DMS53 treated with DMSO at 0.1 percent for 48 hours (cell line): Measurements from ENCODE around the gene HLA-DOB.

Experiments used
- DNase-seq: peaks from one replicate; lab custom pipeline; 2025; ENCODE audit not compliant: unreplicated experiment; lab: John Stamatoyannopoulos, UW

HLA-DOB gene

DNA sequence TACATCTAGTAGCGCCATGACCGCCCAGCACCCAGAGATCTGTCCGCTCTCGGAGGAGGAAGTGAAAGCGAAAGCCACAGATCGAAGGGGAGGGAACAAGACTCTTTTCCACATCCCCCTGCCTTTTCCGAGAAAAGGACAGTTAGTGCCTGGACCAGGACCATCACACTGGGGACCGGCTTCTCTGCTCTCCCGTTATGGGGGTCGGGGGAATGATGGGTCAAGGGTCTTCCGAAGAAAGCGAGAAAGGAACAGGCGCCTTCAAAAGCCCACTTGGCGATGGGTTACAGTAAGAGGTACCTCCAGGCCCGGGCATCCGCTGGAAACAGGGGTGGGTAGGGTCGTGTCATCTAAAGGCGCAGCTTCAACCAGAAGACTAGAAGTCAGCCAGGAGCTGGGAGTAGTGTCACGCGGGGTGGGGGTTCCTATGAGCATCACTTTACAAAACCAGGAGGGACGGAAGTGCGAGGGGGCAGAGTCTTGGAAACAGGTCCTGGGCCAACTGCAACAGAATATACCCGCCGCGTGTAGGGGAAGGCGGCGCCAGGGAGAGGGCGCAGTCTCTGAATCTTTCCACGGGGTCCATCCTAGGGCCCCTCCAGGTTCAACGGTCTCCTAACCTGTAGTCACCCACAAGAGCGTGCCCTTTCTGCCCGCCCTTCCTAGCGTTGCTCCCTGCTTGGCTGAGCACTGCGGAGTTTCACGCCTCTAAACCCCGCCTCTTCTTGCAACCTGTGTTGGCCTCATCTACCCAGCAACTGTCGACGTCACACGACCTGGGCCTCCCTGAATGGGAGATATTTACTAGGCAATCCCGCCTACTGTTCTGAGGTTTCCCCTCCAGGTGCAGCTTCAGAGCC, 27.4 kb upstream of the HLA-DOB start, which contains the start of gene PSMB8:
TSS of gene PSMB8 (minus strand) at position 69 of the 860 bp plus-strand sequence. CDS start at position 18, 51 bp downstream.
- peak; percentile 98 for DNase-seq

DNA sequence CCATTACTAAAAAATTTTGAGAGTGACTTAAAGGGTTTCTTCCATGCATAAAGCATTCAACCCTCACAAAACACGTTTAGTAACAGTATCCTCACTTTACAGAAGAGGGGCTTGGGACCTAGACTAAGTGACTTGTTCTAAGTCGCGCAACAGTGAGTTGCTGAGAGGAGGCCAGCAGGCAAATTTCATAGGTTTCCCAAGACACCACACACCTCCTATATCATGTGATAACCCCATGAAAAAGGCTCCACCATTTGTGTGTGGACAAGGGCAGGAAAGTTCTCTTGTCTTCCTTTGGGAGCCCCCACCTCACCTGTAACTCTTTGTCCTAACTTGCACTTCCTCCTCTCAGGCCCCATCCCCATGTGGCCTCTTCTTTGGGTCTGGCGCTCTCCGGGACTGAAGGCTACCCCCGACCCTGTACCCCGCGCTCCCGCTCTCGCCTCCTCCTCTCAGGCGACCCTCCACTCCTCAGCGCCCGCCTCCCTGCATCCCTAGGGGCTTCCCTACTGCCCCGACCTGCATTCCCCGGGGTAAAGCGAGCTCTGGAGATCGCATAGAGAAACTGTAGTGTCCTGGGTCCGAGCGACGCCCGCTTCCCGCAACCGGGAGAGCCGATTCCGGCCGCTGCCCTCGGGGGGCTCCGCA, 26.7 kb upstream of the HLA-DOB start:
- peak; percentile 5 for DNase-seq

DNA sequence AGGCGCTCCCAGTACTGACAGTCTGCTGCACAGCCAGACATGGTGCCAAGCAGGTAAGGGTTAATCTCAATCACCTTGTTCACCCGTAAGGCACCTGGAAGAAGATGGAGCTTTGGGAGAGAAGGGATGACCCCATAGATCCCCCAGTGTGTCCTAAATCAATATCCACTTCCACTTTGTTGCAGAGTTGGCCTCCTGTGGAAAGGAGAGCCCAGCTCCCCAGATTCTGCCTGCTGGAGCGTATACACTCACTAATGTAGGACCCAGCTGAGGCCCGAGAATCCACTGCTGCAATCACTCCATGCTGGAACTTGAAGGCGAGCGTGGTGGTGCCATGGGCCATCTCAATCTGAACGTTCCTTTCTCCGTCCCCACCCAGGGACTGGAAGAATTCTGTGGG, 25.9 kb upstream of the HLA-DOB start:
- no peak for DNase-seq

DNA sequence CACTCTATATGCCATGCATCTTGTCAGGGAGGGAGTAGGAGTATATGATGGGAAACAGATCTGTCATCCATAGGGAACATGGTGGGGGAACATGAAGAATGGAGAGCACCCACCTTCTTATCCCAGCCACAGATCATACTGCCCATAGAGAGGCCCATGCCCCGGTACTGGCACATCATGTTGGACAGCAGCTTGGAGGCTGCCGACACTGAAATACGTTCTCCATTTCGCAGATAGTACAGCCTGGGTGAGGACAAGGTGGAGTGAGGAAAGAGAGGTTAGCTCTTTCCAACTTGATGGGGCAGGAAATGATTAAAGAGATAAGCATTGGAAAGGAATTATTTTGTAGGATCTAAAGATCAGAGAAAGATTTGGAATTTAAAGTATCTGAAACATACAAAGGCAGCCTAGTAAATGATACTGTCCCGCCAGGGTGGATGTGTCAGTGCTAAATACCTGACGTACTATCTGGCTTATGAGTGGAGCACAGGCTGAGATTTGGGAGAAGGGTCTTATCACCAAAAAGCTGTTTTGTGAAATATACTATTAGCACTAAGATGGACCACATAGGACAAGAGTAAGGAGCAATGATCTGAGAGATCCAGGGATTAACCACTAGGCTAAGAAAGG, 25.3 kb upstream of the HLA-DOB start:
- DNase-seq, result no peak

DNA sequence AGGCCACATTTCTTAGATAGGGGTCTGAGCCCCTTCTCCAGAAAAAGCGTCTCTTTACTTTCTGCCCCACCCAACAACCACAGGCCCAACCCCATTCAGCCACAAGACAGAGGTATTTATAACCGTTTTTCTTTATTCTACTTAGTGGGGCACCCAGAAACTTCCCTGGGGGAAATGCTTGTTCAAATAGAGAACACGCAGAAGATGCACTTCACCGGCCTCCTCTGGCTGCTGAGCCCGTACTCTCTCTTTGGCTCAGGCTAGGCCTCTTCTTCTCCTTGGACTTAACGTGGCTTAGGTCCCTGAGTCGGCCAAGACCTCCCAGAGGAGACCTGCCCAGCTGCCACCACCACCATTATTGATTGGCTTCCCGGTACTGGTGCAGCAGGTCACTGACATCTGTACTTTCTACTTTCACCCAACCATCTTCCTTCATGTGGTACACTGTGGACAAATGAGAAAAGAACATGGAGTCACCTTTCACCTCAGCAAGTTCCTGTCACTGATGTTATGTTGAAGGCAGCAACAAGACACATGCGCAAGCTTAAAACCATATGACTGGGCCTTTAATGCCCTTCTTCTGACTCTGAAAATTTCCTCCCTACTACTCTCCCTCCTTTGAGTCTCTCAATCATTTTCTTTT, 23.9 kb upstream of the HLA-DOB start:
- no peak for DNase-seq

DNA sequence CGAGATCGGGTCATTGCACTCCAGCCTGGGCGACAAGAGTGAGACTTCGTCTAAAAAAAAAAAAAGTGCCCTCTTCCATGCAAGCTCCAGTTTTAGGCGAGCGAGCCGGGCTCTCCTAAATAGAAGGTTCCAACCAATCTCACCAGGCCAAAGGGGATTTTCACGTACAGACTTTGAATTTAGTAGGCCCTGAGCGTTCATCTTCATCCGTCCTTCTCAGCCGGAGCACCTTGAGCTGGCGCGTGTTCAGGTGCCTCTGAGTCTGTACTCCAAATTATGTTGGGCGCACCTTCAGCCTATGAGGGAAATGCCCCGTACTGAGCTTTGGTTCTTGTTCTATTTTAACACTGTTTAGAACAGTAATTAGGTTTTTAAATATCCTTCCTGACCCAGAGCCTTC, 22.6 kb upstream of the HLA-DOB start:
- no peak for DNase-seq

DNA sequence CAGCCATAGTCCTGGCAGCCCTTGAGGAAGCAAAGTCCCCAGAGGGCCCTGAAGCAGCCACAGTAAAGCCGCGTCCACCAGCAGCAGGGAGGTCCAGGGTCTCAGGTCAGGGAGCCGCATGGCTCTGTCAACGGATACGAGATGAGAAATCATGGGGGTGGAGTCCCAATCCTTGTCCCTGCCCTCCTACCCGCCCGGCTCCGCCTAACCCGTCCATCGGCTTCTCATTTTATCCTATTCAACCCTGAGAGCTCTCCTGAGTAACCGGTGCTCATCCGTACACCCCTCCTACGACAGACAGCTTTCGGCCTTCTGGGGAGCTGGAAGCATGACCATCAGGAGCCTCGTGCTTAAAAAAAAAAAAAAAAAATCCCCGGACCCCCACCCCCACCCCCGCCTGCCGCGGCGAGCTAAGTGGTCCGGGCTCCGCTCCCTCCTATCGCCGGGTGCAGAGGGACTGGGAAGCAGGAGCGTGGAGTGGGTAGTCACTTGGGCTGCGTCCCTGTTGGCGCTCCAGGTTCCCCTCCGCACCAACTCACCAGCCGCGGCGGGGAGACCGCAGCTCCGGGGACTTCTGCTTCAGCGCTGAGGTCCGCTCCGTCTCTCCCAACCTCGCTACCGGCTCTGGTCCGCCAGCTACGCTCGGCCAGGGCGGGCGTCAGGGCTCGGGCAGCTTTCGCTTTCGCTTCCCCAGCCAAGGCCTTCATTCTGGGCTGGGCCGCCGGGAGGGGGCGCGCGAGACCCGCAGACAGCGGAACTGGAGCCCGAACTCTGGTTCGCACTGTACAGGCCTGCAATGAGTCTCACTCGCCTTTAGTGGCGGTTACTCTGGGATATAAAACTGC, 21.5 kb upstream of the HLA-DOB start, which contains the start of gene TAP2:
TSS of gene TAP2 (minus strand) at position 626 of the 845 bp plus-strand sequence. CDS start at position 120, 506 bp downstream.
- peak; percentile 89 for DNase-seq

DNA sequence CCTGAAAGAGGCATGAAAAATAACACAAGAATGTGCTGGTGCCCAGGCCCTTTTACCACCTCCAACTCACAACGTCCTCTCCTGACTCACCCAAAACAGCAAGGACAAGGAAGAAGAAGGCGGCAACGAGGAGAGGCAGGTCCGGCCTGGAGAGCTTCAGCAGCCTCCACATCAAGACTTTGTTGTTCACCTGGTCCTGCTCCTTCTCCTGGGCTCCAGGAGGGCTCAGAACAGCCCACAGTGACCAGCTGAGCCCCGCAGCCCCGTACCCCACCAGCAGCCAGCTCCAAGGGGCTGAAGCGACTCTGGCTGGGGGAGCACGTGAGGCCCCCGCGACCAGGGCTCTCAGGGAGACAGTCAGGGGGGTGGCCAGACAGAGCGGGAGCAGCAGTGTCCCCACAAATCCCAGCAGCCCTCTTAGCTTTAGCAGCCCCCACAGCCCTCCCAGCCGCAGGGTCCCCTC, 20.9 kb upstream of the HLA-DOB start:
- no peak for DNase-seq

DNA sequence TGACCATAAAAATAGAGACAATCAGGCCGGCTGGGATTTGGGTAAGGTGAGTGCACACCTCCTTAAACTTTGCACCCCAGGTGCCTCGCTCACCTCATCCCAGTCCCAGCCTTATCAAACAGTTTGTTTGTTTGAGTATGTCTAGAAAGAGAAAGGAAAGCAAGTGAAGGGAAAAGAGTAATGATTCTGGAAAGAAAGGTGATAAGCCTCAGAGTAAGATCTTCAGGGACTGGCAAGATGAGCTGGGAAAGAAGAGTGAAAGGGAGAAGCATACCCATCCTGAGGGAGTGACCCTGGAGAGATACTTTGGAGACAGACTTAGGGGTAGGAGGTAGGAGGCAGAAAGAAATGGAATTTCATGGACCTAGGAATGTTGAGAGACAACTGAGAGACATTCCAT, 20.1 kb upstream of the HLA-DOB start:
- DNase-seq, result no peak

DNA sequence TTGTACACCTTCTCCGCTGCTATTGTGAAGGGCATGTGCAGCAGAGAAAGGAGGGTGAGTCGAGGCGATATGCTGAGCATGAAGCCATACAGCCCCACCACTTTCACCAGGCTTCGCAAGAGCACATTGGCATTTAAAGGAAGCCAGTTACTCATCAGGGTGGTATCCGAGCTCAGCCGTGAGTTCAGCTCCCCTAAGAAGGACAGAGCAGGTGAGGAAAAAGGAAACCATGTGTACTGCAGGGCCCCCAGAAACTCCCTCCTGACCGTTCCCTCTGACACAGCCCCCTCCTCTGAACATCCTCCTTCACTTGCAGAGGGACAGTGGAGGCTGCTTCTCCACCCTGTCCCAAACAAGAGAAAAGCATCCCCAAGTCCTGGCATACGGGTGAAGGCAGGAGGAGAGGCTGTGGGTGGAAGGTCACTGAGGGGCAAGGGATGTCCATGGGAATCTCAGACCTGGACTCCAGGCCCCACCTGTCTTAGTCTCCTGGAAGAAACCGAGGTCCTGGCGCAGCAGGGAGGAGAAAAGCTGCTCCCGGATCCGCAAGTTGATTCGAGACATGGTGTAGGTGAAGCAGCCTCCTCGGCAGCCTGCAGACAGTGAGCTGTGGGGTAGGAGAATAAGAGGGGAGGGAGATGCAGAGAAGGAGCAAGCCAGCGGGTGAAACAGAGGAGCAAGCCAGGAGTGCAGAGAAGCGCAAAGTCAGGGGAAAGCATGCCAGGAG, 18.5 kb upstream of the HLA-DOB start:
- DNase-seq, result no peak

DNA sequence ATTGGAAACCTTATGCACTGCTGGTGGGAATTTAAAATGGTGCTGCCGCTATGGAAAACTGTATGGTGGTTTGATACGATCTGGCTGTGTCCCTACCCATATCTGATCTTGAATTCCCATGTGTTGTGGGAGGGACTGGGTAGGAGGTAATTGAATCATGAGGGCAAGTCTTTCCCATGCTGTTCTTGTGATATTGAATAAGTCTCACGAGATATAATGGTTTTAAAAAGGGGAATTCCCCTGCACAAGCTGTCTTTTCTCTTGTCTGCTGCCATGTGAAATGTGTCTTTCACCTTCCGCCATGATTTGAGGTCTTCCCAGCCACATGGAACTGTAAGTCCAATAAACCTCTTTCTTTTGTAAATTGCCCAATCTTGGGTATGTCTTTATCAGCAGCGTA, 16.9 kb upstream of the HLA-DOB start:
- no peak for DNase-seq

DNA sequence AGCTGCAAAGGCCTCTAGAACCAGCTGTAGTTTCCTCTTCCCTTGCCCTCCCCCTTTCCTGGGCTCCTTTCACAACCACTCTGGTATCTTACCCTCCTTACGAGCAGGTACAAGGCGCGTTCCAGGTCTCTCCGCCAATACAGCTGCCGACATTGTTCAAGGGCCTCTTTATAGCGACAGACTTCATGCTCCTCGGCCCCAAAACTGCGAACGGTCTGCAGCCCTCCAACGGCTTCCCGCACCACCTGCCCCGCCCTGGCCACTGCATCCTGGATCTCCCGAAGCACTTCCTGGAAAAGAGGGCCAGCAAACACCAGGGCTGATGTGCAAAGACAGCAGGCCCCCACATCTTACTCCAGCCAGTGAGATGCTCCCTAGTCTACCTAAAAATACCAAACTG, 15.7 kb upstream of the HLA-DOB start:
- no peak for DNase-seq

DNA sequence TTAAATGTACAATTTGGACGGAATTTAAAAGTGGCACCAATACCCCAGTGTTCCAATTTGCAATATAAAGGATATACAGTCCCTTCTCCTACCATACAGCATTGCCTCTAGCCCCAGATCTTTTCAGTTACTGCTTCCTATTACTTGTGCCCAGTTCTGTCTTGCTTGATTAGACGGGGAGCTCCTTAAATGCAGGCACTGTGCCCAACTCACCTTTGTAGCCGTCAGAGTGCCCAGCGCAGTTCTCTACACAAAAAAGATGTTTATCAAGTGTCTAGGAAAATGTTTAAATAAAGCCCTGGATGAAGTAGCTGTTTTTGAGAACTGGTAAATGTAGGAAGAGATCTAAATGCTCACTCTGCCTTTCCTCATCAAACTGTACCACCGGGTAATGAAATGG, 14.1 kb upstream of the HLA-DOB start:
- no peak for DNase-seq

DNA sequence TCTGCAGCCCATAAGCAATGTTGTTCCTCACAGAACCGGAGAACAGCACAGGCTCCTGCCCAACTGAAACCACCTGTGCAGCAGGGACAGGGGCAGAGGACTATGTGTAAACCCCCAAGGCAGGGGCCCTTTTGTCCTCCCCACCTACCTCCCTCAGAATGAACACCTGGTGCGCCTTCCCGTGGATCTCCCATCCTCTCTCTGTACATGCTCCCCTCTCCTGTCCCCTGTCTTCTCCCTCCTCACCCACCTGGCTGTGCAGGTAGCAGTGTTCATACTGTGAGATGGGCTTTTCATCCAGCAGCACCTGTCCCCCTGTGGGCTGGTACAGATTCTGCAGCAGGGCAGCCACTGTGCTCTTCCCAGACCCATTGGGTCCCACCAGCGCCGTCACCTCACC, 13.2 kb upstream of the HLA-DOB start:
- DNase-seq, result no peak

DNA sequence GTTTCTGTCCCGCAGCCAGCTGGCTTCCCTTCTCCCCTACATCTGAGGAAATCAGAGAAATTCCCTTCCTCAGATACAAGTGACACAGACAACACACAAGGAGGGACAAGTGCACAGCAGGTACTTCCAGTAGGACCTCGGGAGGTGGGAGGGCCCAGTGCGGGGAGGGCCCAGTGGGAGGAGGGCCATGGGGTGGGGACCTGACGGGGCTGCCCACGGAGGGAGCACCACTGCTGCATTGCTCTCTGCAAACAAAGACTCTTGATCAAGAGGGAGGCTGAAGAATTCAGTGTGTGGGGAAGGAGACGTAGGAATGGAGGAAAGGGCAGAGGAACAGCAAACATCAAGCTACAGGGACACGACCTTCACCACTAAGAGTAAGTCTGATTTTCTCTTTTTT, 12.7 kb upstream of the HLA-DOB start:
- no peak for DNase-seq

DNA sequence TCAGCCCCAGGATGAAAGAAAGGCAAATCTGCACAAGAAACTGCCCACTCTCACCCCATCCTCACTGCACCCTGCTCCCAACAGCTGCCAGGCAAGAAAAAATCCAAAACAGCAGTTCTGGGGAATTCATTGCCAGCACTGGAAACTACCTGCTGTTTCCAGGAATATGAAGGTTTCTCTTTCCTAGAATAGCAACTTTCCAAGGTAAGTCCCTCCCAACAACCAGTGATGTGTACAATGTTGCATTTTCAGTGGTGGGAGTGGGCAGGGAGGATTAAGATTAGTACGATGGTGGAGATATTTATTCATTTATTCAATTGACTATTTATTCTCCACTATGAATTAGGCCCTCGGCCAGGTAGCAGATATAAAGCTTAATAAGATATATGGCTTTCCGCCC, 10.2 kb upstream of the HLA-DOB start:
- no peak for DNase-seq

DNA sequence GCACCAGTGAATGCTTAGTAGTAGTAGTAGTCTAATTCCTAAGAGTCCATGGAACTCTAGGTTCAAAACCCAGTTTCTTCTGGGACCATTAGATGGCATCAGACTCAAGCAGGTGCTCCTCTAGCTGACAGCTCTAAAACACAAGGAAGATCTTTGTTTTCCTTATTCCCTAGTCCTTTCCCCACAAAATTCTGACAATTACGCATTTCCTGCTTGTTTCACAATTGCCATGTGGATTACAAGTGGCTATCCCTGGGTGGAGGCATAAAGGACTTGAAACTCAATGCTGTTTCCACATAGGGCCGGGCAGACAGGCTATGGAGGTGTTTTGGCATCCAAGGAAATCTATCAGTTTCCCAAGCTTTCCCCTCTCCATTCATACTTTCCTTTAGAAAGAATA, 9.2 kb upstream of the HLA-DOB start:
- DNase-seq, result peak; percentile 13

DNA sequence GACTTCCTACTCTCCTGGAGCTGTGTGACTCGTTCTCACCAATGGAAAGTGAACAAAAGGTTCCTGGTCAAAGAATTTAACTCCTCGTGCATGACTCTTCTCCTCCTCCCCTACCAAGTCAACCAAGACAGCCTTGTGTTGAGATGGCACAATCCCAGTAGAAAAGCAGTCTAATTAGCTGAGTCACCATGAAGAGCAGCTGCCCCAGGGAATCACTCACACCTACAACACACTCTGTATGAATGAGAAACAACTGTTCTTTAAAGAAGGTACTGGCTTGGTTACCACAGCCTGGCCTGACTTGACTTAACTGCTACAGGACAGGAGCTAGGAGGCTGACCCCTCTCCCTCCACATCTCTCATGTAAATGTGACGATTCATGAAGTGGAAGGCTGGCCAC, 2.9 kb upstream of the HLA-DOB start:
- DNase-seq, result peak; percentile 57

DNA sequence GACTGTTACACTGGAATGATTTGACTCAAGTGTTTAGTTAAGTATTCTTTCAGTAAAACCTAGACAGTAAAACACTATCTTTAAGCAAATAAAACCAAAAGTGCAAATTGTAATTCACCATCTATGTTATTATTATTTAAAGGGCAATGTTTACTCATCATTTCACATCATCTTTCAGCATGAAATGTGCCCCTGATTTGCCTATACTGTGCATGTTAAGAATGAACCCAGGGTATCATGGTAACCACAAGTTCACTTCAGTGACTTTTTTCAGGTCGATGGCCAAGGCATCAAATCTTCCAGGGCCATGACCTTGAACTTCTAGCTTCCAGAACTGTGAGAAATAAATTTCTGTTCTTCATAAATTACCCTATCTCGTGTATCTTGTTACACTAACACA, 2.1 kb upstream of the HLA-DOB start:
- DNase-seq, result no peak

DNA sequence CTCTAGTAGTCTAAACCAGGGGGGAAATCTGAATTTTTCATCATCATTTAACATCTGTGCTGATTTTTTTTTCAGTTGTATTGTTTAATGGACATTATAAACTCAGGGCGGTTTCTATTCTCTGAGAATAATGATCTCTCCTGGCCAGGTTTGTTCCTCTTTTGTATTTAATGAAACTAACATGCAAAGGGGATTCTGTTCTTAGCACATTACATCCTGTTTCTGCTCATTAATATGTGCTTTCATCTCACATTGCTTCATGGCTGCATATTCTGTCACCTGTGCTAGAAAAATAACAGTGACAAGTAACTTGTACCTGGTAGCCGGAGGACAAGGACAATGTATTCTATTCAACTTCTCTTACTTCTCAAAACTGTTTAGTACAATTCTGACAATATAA, 806 bp downstream of the HLA-DOB start:
- no peak for DNase-seq
